Measurements from ENCODE around the gene PHACTR1. TPM values are rescaled to one million over a fixed set of nuclear protein-coding genes. Genes with fewer than 3 reads are reported as not detected.
"Not testable (repeated sequence)": the region's sequence is repeated elsewhere in the genome, so short reads cannot be mapped to it uniquely, and the experiment has no call there.

Gene PHACTR1
- polyA plus RNA-seq, 2 of the 4 experiments (the other 2 are of a cell fraction): not detected

DNA sequence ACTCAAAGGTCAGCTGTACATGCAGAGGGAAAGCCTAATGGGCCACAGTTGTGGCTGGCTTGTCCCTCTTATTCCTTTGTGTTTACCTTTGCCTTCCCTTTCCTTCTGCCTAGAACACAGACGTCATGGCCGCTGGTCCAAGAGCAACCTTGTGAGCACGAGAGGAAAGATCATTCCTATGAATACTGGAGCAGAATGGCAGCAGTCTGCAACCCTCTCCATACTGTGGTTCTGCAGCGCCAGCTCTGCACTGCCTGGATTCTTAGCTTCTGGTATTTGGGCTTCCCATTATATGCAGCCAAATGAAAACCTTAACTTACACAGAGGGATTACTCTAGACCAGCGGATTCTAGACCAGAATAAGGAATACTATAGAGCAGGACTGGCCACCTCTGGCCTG lies 599.3 kb downstream of the PHACTR1 start:
- ChIA-PET POLR2A (interaction anchor here (1.0 to 2.3 kb wide), 2 partner anchors 13 kb away, joined by 3 to 8 read pairs; partner anchors contain the start of gene TBC1D7), CTCF (interaction anchor here (1.8 kb wide), 1 partner anchor 15 kb away, joined by 9 read pairs; no protein-coding TSS in a partner anchor)
- Histone ChIP-seq H3K9me3 (no peaks in the 10 kb centered on the region), H3K27ac (no peak overlapping the region), H3K4me1 (peaks cover 7% of the 10 kb centered on the region; the same call in 2 of the 3 replicates), H3K4me2 (no peak overlapping the region), H3K4me3 (no peak overlapping the region)
- ATAC-seq (no peak), DNase-seq (ENCODE audit: low read depth in 1 of 2, low spot score in 1 of 2) (no peak), FAIRE-seq (no peak)
- TF ChIP-seq, protein P1, sequence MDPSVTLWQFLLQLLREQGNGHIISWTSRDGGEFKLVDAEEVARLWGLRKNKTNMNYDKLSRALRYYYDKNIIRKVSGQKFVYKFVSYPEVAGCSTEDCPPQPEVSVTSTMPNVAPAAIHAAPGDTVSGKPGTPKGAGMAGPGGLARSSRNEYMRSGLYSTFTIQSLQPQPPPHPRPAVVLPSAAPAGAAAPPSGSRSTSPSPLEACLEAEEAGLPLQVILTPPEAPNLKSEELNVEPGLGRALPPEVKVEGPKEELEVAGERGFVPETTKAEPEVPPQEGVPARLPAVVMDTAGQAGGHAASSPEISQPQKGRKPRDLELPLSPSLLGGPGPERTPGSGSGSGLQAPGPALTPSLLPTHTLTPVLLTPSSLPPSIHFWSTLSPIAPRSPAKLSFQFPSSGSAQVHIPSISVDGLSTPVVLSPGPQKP (IDR thresholded peaks at IDR 0.05; ENCODE audit: low read depth, low read length): no peak
- TF ChIP-seq HEYL (CRISPR knock-in tag; IDR thresholded peaks at IDR 0.05): no peak
- no peak for TF ChIP-seq KDM1A (IDR thresholded peaks at IDR 0.05; ENCODE audit: low read depth)
- TF ChIP-seq FOSL2 (IDR thresholded peaks at IDR 0.05): no peak
- TF ChIP-seq FOSL2 (CRISPR knock-in tag; IDR thresholded peaks at IDR 0.05): no peak
- no peak for TF ChIP-seq MAFK (IDR thresholded peaks at IDR 0.05; ENCODE audit: partially characterized antibody)
- no peak for TF ChIP-seq SMC3 (IDR thresholded peaks at IDR 0.05)
- no peak for TF ChIP-seq HES2 (IDR thresholded peaks at IDR 0.05)
- TF ChIP-seq RARB (CRISPR knock-in tag; IDR thresholded peaks at IDR 0.05): no peak
- no peak for TF ChIP-seq GATA3 (IDR thresholded peaks at IDR 0.05; ENCODE audit: borderline replicate concordance)
- 80% methylated on average over 4 of the region's 5 CpGs for WGBS (ENCODE audit: missing lambda C conversion rate)

DNA sequence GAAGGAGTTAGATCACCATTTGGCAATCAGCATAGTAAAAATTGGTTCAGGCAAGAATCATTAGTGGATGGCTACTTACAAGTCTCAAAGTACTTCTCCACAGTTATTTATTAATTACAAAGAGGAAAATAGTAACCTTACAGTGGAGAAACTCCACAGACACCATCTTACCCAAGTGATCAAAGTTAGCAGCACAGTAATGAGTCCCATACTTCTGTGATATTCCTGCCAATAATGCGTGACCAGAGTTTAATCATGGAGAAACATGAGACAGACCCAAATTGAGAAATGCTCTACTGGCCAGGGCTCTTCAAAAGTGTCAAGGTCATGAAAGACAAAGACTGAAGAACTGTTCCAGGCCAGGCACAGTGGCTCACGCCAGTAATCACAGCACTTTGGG lies 602.3 kb downstream of the PHACTR1 start:
- no peak overlapping the region for H3K4me2 ChIP-seq
- no peaks in the 10 kb centered on the region; the same call in 2 of the 3 replicates for H3K4me1 ChIP-seq
- H3K27ac ChIP-seq: no peak overlapping the region
- H3K9me3 ChIP-seq: no peaks in the 10 kb centered on the region
- ATAC-seq: no peak
- H3K4me3 ChIP-seq: no peak overlapping the region
- no peak for FAIRE-seq
- ChIA-PET POLR2A (interaction anchor here (0.6 kb wide), 1 partner anchor 107 kb away, joined by 3 read pairs; no protein-coding TSS in a partner anchor), CTCF (no interaction called here)
- TF ChIP-seq ZC3H11A (IDR thresholded peaks at IDR 0.05) (no peak), HES2 (IDR thresholded peaks at IDR 0.05) (no peak), TP53 (CRISPR knock-in tag; IDR thresholded peaks at IDR 0.05) (no peak), NR3C1 (IDR thresholded peaks at IDR 0.05) (no peak)
- TF ChIP-seq, protein P2, sequence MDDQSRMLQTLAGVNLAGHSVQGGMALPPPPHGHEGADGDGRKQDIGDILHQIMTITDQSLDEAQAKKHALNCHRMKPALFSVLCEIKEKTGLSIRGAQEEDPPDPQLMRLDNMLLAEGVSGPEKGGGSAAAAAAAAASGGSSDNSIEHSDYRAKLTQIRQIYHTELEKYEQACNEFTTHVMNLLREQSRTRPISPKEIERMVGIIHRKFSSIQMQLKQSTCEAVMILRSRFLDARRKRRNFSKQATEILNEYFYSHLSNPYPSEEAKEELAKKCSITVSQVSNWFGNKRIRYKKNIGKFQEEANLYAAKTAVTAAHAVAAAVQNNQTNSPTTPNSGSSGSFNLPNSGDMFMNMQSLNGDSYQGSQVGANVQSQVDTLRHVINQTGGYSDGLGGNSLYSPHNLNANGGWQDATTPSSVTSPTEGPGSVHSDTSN (IDR thresholded peaks at IDR 0.05): no peak
- TF ChIP-seq, protein P3, sequence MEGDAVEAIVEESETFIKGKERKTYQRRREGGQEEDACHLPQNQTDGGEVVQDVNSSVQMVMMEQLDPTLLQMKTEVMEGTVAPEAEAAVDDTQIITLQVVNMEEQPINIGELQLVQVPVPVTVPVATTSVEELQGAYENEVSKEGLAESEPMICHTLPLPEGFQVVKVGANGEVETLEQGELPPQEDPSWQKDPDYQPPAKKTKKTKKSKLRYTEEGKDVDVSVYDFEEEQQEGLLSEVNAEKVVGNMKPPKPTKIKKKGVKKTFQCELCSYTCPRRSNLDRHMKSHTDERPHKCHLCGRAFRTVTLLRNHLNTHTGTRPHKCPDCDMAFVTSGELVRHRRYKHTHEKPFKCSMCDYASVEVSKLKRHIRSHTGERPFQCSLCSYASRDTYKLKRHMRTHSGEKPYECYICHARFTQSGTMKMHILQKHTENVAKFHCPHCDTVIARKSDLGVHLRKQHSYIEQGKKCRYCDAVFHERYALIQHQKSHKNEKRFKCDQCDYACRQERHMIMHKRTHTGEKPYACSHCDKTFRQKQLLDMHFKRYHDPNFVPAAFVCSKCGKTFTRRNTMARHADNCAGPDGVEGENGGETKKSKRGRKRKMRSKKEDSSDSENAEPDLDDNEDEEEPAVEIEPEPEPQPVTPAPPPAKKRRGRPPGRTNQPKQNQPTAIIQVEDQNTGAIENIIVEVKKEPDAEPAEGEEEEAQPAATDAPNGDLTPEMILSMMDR (IDR thresholded peaks at IDR 0.05): no peak
- 100% methylated on average over 2 of the region's 2 CpGs for WGBS (ENCODE audit: missing lambda C conversion rate)
- DNase-seq (ENCODE audit: low read depth in 1 of 2, low spot score in 1 of 2): no peak

DNA sequence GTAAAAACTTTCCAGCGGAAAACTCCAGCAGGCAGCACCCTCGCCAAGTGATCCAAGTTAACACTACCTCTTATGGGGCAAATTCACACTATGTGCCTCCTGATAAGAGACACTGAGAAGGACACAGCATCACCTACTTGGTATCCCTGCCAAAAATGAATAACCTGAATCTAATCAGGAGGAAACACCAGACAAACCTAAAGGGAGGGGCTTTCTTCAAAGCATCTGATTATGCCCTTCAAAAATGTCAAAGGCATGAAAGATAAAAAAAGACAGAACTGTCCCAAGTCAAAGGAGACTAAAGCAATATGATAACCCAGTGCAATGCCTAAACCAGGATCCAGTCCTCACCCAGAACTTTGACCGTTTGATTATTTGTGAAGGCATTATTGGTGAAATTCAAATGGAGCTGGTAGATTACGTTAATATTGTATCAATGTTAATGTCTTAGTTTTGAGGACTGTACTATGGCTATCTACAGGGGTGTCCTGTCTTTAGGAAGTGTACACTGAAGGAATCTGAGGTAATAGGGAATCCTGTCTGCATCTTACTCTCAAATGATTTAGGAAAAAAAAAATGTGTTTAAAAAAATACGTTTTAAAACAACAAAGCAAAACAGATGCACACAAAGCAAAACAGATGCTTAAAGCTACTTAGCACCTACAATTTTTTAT lies 603.5 kb downstream of the PHACTR1 start:
- CTCF ChIA-PET: interaction anchor here (0.6 kb wide), 1 partner anchor 85 kb away, joined by 4 read pairs; no protein-coding TSS in a partner anchor
- Histone ChIP-seq H3K4me3 (no peak overlapping the region), H3K4me1 (no peaks in the 10 kb centered on the region; the same call in 2 of the 3 replicates), H3K27ac (no peak overlapping the region), H3K9me3 (no peaks in the 10 kb centered on the region), H3K4me2 (no peak overlapping the region)
- POLR2A ChIA-PET: interaction anchor here (0.6 kb wide), 1 partner anchor 16 kb away, joined by 5 read pairs; no protein-coding TSS in a partner anchor
- no peak for ATAC-seq
- FAIRE-seq: no peak
- WGBS (ENCODE audit: missing lambda C conversion rate): 85% methylated on average over 5 of the region's 5 CpGs
- no peak for TF ChIP-seq EP300 (IDR thresholded peaks at IDR 0.05)
- no peak for TF ChIP-seq HDAC2 (IDR thresholded peaks at IDR 0.05)
- no peak for TF ChIP-seq EHF (CRISPR knock-in tag; IDR thresholded peaks at IDR 0.05)
- no peak for TF ChIP-seq RAD21 (conservative IDR thresholded peaks at IDR 0.05 in 1 of 2, IDR thresholded peaks at IDR 0.05 in 1 of 2)
- TF ChIP-seq HOXB5 (CRISPR knock-in tag; IDR thresholded peaks at IDR 0.05): no peak
- TF ChIP-seq NR3C1 (IDR thresholded peaks at IDR 0.05): no peak
- no peak for TF ChIP-seq HOXB13 (CRISPR knock-in tag; IDR thresholded peaks at IDR 0.05; ENCODE audit: low read depth)
- no peak for TF ChIP-seq MAZ (IDR thresholded peaks at IDR 0.05; ENCODE audit: borderline replicate concordance, low read depth, low read length)
- TF ChIP-seq HOXA7 (CRISPR knock-in tag; IDR thresholded peaks at IDR 0.05): no peak
- no peak for TF ChIP-seq KDM1A (IDR thresholded peaks at IDR 0.05; ENCODE audit: low read depth)
- TF ChIP-seq CHD2 (IDR thresholded peaks at IDR 0.05; ENCODE audit: low read length, partially characterized antibody): no peak
- no peak for TF ChIP-seq HES2 (IDR thresholded peaks at IDR 0.05)
- TF ChIP-seq GATA3 (IDR thresholded peaks at IDR 0.05; ENCODE audit: borderline replicate concordance): no peak
- TF ChIP-seq ZFP36 (IDR thresholded peaks at IDR 0.05; ENCODE audit: borderline replicate concordance, partially characterized antibody): no peak
- TF ChIP-seq FOSL2 (IDR thresholded peaks at IDR 0.05): no peak
- no peak for TF ChIP-seq FOSL2 (CRISPR knock-in tag; IDR thresholded peaks at IDR 0.05)
- no peak for TF ChIP-seq MAFK (IDR thresholded peaks at IDR 0.05; ENCODE audit: partially characterized antibody)
- no peak for DNase-seq (ENCODE audit: low read depth in 1 of 2, low spot score in 1 of 2)

DNA sequence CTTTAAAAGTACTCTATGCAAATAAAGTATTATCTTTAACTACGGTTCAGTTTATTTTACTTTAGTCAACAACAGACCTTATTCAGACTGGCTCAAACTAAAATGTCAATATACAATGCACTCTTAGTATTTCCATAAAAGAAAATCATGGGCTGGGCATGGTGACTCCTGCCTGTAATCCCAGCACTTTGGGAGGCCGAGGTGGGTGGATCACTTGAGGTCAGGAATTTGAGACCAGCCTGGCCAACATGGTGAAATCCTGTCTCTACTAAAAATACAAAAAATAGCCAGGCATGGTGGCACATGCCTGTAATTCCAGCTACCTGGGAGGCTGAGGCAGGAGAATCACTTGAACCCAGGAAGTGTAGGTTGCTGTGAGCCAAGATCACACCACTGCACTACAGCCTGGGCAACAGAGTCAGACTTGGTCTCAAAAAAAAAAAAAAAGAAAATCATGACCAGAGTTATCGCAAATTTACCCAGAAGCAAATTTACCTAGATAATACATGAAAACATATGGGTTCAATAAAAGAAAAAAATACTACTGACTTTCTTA lies 609.5 kb downstream of the PHACTR1 start:
- POLR2A ChIA-PET; FAIRE-seq; H3K9me3 ChIP-seq; CTCF ChIA-PET; DNase-seq (ENCODE audit: low read depth in 1 of 2, low spot score in 1 of 2); ATAC-seq: not testable (repeated sequence)
- 78% methylated on average over 3 of the region's 3 CpGs for WGBS (ENCODE audit: missing lambda C conversion rate)
- Histone ChIP-seq H3K4me1 (peaks cover 16% of the 10 kb centered on the region; the same call in 1 of the 3 replicates), H3K27ac (peak overlapping the region; percentile 41 to 90; a peak in 2 of 6 replicates), H3K4me3 (peak overlapping the region; percentile 67; the same call in 2 of the 3 replicates), H3K4me2 (peak overlapping the region; percentile 81)

Measured in A549 (cell line).